ENCODE measurements around the gene APBB2. TPM values are rescaled to one million over a fixed set of nuclear protein-coding genes. Genes with fewer than 3 reads are reported as not detected.

The APBB2 gene
- total and polyA plus RNA-seq, 2 experiments from 2014 or later, result 24.1 to 61.0 TPM

GRCh38 chr4:40992472-40993295, 221.7 kb downstream of the APBB2 start:
- H3K9ac ChIP-seq, result 0 out of 2 replicates have a peak overlapping the region, but pooled peaks have one; percentile 32
- H3K4me2 ChIP-seq (ENCODE audit: unreplicated experiment), result peak overlapping the region; percentile 40
- H3K4me3 ChIP-seq, result no peak overlapping the region
- in situ Hi-C loops (cut with MboI), result no loop called here
- no peaks in the 10 kb centered on the region for H3K36me3 ChIP-seq (ENCODE audit: low read depth)
- no peaks in the 10 kb centered on the region for H3K9me3 ChIP-seq (ENCODE audit: low read depth)
- H2AFZ ChIP-seq, result no peak overlapping the region
- 59 to 63% methylated on average over 17 of the region's 17 CpGs for WGBS, 2 experiments (ENCODE audit: low coverage in 1 of 2, low lambda C conversion rate in 2 of 2, missing lambda C conversion rate in 2 of 2)
- H3F3A ChIP-seq (ENCODE audit: insufficient read depth), result peaks cover 66% of the 10 kb centered on the region
- peak; percentile 82 for DNase-seq
- H3K4me1 ChIP-seq (ENCODE audit: insufficient read depth), result peaks cover 61% of the 10 kb centered on the region
- peak overlapping the region; percentile 61 for H3K27ac ChIP-seq
- H3K79me2 ChIP-seq (ENCODE audit: insufficient read depth), result peaks cover 25% of the 10 kb centered on the region
- no peaks in the 10 kb centered on the region for H3K27me3 ChIP-seq (replicated peaks; ENCODE audit: insufficient read depth)
- TF ChIP-seq EZH2 (IDR thresholded peaks at IDR 0.05; ENCODE audit: insufficient read depth, poor library complexity, severe bottlenecking) (no peak), EZH2phosphoT487 (IDR thresholded peaks at IDR 0.05; ENCODE audit: insufficient read depth, low read depth) (no peak)
- H3K9me2 ChIP-seq (ENCODE audit: insufficient read depth), result no peaks in the 10 kb centered on the region
- H4K20me1 ChIP-seq (ENCODE audit: insufficient read depth), result no peaks in the 10 kb centered on the region

- DNase-seq, result no peak
- H4K20me1 ChIP-seq (ENCODE audit: insufficient read depth), result no peaks in the 10 kb centered on the region
- H3K9me2 ChIP-seq (ENCODE audit: insufficient read depth), result no peaks in the 10 kb centered on the region
- H3K4me3 ChIP-seq, result no peak overlapping the region
- H3K27ac ChIP-seq, result peak overlapping the region; percentile 92
- no peaks in the 10 kb centered on the region for H3K36me3 ChIP-seq (ENCODE audit: low read depth)
- peaks cover 69% of the 10 kb centered on the region for H3K4me1 ChIP-seq (ENCODE audit: insufficient read depth)
- H3K4me2 ChIP-seq (ENCODE audit: unreplicated experiment), result no peak overlapping the region
- no peak overlapping the region for H3K9ac ChIP-seq
- 98% methylated on average over 3 of the region's 3 CpGs for WGBS, 2 experiments (ENCODE audit: low coverage in 1 of 2, low lambda C conversion rate in 2 of 2, missing lambda C conversion rate in 2 of 2)
- TF ChIP-seq EZH2 (IDR thresholded peaks at IDR 0.05; ENCODE audit: insufficient read depth, poor library complexity, severe bottlenecking) (no peak), EZH2phosphoT487 (IDR thresholded peaks at IDR 0.05; ENCODE audit: insufficient read depth, low read depth) (no peak)
- H3K27me3 ChIP-seq (replicated peaks; ENCODE audit: insufficient read depth), result no peaks in the 10 kb centered on the region
- in situ Hi-C loops (cut with MboI), result no loop called here
- H3K79me2 ChIP-seq (ENCODE audit: insufficient read depth), result peaks cover 25% of the 10 kb centered on the region
- no peak overlapping the region for H2AFZ ChIP-seq
- H3F3A ChIP-seq (ENCODE audit: insufficient read depth), result peaks cover 66% of the 10 kb centered on the region
- H3K9me3 ChIP-seq (ENCODE audit: low read depth), result no peaks in the 10 kb centered on the region
Observed at GRCh38 chr4:40991908-40992307, 222.4 kb downstream of the APBB2 start.

GRCh38 chr4:40990899-40991265, 223.5 kb downstream of the APBB2 start:
- peak overlapping the region; percentile 58 for H3K9ac ChIP-seq

GRCh38 chr4:40990236-40990898, 224.0 kb downstream of the APBB2 start:
- Histone ChIP-seq H3K36me3 (ENCODE audit: low read depth) (no peaks in the 10 kb centered on the region), H3K9me2 (ENCODE audit: insufficient read depth) (no peaks in the 10 kb centered on the region), H3K27ac (peak overlapping the region; percentile 92), H2AFZ (peak overlapping the region; percentile 27; the same call in 1 of the 2 replicates), H3K9me3 (ENCODE audit: low read depth) (no peaks in the 10 kb centered on the region), H3K4me1 (ENCODE audit: insufficient read depth) (peaks cover 67% of the 10 kb centered on the region), H3F3A (ENCODE audit: insufficient read depth) (peaks cover 66% of the 10 kb centered on the region), H3K9ac (peak overlapping the region; percentile 58), H3K4me3 (peak overlapping the region; percentile 36), H3K79me2 (ENCODE audit: insufficient read depth) (peaks cover 34% of the 10 kb centered on the region), H4K20me1 (ENCODE audit: insufficient read depth) (no peaks in the 10 kb centered on the region), H3K4me2 (ENCODE audit: unreplicated experiment) (peak overlapping the region; percentile 81), H3K27me3 (replicated peaks; ENCODE audit: insufficient read depth) (no peaks in the 10 kb centered on the region)
- in situ Hi-C loops (cut with MboI), result no loop called here
- 22 to 33% methylated on average over 5 of the region's 5 CpGs for whole genome bisulfite sequencing, 2 experiments (ENCODE audit: low coverage in 1 of 2, low lambda C conversion rate in 2 of 2, missing lambda C conversion rate in 2 of 2)
- DNase-seq, result peak; percentile 93
- no peak for TF ChIP-seq EZH2 (IDR thresholded peaks at IDR 0.05; ENCODE audit: insufficient read depth, poor library complexity, severe bottlenecking)
- TF ChIP-seq EZH2phosphoT487 (IDR thresholded peaks at IDR 0.05; ENCODE audit: insufficient read depth, low read depth), result no peak

More at GRCh38 chr4:40990899-40991265, 223.5 kb downstream of the APBB2 start:
- H3F3A ChIP-seq (ENCODE audit: insufficient read depth), result peaks cover 66% of the 10 kb centered on the region
- H3K36me3 ChIP-seq (ENCODE audit: low read depth), result no peaks in the 10 kb centered on the region
- H3K4me3 ChIP-seq, result no peak overlapping the region; the same call in 1 of the 2 replicates
- peak; percentile 67 for DNase-seq
- peak overlapping the region; percentile 81 for H3K4me2 ChIP-seq (ENCODE audit: unreplicated experiment)
- in situ Hi-C loops (cut with MboI), result no loop called here
- H3K9me2 ChIP-seq (ENCODE audit: insufficient read depth), result no peaks in the 10 kb centered on the region
- TF ChIP-seq EZH2 (IDR thresholded peaks at IDR 0.05; ENCODE audit: insufficient read depth, poor library complexity, severe bottlenecking) (no peak), EZH2phosphoT487 (IDR thresholded peaks at IDR 0.05; ENCODE audit: insufficient read depth, low read depth) (no peak)
- H3K9me3 ChIP-seq (ENCODE audit: low read depth), result no peaks in the 10 kb centered on the region
- WGBS, 2 experiments (ENCODE audit: low coverage in 1 of 2, low lambda C conversion rate in 2 of 2, missing lambda C conversion rate in 2 of 2), result 52 to 53% methylated on average over 3 of the region's 3 CpGs
- no peaks in the 10 kb centered on the region for H3K27me3 ChIP-seq (replicated peaks; ENCODE audit: insufficient read depth)
- H3K27ac ChIP-seq, result peak overlapping the region; percentile 92
- H3K4me1 ChIP-seq (ENCODE audit: insufficient read depth), result peaks cover 70% of the 10 kb centered on the region
- peaks cover 34% of the 10 kb centered on the region for H3K79me2 ChIP-seq (ENCODE audit: insufficient read depth)
- H4K20me1 ChIP-seq (ENCODE audit: insufficient read depth), result no peaks in the 10 kb centered on the region
- H2AFZ ChIP-seq, result no peak overlapping the region
